Effector CD8-positive, alpha-beta T cell (primary cell): ENCODE data around the gene SEMA4B.
"Not testable (repeated sequence)": the region's sequence is repeated elsewhere in the genome, so short reads cannot be mapped to it uniquely, and the experiment has no call there.

Experiments used
- DNase-seq: peaks from one replicate; lab custom pipeline; 2025; lab: John Stamatoyannopoulos, UW

SEMA4B gene

GRCh38 chr15:90178468-90179435 lies 22.4 kb upstream of the SEMA4B start:
- no peak for DNase-seq

DNA sequence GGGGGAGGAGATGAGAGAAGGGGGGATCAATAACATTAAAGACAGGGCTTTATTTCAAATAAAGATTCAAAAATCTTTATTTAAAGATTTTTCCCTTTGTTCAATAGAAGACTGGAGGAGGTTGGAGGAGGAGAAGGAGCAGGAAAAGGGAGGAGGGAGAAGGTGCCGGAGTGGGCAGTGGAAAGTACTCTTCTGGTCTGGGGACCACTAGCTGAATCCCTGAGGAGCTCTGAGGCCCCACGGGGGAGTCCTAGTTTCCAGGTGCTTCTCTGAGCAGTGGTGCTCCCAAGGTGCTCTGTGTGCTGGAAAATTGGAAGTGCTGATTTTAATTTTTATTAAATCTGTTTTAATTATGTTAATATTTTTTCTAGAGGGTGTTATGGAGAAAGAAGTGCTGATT lies 19.4 kb upstream of the SEMA4B start:
- no peak for DNase-seq

DNA sequence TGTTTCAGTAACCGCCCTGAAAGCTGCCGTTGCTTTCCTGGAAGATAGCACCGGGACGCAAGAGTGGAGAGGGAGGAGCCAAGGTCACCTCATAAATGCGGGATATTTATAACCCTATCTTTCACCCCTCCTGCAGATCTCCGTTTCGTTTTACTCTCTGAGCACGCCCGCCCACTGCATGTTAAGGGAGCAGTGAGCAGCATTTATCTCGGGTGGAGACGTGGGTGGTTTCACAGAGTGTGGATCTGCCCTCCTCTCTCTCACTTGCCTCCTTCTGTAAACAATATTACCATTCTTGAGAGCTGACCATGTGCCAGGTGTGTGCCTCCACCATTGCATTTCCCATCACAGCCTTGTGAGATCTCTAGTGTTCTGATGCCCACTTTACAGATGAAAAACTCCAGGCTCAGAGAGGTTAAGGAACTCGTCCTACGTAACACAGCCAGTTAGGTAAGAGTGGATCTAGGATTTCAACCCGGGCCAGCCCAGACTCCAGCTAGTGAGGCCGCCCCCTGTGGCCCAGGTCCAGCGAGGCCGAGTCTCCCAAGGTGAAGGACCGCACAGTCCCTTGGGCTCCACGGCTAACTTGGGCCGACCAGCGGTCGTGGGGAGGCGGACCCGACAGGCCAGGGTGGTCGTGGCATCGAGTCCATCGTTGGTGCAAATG lies 16.9 kb upstream of the SEMA4B start:
- no peak for DNase-seq

DNA sequence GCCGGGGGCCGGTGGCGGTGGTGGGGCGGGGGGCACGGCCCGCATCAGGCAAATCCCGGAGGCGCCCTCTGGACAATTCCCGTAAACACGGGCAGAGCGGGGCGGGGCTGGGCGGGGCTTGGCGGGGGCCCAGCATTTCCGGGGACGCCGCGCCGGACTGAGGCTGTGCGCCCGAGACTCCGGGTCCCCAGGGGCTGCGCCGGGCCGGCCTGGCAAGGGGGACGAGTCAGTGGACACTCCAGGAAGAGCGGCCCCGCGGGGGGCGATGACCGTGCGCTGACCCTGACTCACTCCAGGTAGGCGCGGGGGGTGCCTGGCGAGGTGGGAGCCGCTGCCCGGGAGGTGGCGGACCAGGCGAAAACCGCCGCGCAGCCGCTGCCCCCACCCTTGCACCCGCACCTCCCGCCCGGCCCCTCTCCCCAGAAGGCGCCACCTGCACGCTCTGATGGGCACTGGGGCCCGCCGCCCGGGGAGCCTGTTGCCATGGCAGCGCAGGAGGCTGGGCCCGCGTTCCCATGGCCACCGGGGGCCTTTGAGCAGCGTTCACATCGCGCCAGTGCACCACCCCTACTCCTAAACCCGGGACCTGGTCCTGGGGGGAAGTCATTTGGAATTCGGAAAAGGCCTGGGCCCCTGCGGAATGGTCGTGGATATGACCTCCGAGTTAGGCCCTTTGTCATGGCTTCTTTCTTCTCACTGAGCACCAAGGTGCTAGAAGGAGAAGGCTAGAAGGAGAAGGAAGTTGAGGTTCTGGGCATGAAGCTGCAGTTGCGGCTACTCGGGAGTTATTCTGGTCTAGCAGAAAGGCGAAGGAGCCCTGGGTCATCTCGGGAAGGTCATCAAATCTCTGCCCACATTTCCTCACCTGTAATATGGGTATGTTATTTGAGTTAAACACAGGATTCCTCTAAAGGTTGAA lies 16.1 kb upstream of the SEMA4B start:
- DNase-seq: peak; percentile 41

DNA sequence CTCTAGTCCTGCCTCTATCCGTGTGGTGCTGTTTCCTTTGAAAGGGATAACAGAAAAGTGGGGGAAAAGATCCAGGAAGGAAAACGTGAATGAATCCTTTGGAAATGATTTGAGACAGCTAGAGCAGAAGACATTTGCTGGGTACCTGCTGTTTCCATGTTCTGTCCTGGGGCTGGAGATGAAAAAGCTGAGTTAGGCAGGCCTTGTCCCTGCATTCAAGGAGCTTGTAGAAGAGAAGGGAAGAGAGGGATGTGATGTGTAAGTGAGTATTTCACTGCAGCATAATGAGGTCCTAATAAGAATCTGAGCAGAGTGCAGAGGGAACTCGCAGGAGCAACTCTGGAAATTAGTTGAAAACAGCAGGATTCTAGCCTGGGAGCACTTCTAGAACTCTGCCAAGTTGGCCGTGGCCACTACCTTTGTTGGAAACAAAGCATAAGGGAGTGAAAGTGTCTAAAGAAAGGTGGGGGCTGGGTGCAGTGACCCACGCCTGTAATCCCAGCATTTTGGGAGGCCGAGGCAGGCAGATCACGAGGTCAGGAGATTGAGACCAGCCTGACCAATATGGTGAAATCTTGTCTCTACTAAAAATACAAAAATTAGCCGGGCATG lies 13.8 kb upstream of the SEMA4B start:
- DNase-seq: no peak

DNA sequence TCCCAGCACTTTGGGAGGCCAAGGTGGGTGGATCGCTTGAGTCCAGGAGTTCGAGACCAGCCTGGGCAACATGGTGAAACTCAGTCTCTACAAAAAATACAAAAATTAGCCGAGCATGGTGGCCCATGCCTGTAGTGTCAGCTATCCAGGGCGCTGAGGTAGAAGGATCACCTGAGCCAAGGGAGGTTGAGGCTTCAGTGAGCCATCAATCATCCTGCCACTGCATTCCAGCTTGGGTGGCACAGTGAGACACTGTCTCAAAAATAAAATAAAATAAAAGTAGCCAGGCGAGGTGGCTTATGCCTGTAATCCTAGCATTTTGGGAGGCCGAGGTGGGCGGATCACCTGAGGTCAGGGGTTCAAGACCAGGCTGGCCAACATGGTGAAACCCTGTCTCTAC lies 13.1 kb upstream of the SEMA4B start:
- not testable (repeated sequence) for DNase-seq

- DNase-seq: no peak
Measured at GRCh38 chr15:90188914-90189748, 12.0 kb upstream of the SEMA4B start.

DNA sequence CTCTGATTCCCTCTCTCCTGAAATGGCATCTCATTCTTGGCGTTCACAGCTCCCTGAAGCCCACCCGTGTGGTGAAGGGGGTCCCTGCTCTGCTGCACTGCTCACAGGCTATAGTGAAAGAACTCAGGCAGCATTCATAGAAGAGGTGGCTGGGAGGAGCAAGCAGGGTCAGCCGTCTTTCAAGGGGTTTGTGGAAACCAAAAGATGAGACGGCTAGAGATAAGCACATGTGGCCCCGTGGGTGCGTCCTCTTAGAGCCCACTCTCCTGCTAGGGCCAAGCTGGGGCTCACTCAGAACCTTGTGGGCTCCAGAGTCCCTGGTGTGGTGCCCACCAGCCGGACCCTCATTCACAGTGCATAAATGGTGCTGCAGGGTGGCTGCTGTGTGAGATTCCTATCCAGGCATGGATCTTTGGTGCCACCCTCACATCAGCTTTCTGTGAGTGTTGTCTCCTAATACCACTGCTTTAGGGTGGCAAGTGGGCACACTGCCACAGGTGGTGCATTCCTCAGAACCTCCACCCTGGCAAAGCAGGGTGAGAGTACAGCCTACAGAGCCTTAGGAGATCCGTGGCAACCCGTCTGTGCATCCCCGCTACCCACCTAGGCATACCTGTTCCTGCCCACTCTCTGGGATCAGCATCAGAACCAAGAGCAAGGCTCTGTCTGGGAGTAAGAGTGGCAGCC lies 11.2 kb upstream of the SEMA4B start:
- DNase-seq: no peak

DNA sequence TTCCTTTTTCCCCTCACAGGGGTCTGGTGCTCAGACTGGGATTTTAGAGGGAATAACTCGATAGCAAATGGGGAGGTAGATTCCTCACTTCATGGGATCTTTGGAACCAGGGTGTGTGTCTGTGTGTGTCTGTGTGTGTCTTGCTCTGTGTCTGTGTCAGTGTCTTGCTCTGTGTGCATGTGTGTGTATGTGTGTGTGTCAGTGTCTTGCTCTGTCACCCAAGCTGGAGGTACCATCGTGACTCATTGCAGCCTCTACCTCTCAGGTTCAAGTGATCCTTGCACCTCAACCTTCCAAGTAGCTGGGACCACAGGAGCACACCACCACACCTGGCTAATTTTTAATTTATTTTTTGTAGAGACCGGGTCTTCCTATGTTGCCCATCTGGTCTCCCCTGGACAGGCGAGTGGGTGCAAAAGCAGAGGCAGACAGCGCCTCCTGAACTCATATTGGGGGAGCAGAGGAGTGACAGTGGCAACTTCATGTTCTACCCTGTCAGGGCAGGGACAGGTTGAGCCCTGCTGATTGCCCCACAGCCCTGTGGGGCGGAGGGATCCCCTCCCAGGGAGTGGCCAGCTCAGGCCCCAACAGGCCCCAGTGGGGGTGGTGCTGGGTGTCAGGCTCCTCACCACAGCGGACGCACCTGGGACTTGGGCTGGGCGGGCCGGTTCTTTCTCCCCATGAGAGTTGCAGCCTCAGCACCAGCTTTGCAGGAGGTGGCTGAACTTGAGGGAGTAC lies 10.4 kb upstream of the SEMA4B start:
- no peak for DNase-seq

DNA sequence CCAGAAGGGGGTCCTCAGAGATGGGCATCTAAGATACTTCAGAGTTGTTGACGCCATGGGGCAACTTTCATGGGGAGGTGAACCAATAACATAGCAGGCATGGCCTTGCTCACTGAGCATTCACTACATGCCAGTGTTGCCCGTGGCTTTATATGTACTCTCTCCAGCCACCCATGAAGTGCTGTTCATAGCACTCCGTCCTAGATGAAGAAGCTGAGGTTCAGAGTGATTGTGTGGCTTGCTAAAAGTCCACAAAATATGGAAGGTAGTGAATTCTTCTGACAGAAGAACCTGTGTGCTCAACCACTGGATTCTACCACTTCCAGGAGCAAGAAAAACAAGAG lies 9.8 kb upstream of the SEMA4B start:
- no peak for DNase-seq

DNA sequence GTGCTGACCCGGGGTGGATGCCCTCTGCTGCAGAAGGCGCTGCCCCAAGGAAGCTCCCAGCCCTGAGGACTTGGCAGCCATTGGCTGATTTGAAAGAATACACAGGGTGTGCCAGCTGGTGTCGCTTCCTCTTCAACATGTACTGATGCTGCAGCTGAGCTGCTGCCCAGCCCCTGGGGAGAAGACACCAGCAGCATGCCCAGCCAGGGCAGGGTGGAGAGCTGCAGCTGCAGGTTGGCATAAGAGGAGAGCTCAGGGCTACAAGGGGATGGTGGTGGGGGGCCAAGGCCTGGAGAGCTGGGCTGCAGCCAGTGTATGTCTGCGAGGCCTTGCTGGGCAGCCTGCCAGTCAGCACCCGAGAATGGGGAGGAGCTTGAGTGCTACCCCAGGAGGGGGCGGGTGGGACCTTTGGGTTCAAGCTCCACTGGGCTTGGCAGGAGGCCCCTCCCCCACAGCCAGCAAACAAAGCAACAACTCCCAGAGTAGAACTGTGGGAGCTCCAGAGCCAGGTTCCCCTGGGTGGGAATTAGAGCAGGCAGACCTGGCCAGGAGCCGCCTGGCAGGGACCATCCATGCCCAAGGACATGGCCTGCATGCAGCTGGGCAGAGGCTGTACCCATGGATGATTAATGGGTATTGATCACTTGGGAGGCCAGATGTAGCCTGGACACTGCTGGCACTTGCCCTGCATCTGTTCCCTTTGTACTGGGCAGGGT lies 9.2 kb upstream of the SEMA4B start:
- DNase-seq: peak; percentile 18

GRCh38 chr15:90192961-90193786 lies 8.0 kb upstream of the SEMA4B start:
- no peak for DNase-seq

DNA sequence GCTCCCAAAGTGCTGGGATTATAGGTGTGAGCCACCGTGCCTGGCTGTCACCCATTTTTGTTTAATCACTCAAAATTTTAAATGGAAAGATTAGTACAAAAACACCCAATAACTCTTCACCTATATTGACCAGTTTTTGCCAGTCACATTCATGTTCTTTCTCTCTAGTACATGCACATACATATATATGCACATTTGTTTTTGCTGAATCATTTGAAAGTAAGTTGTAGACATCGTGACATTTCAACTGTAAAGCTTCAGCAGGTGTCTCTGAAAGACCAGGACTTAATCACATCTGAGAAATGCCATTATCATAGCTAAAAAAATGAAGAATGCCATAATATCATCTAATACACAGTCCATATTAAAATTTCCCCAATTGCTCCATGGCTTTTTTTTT lies 6.5 kb upstream of the SEMA4B start:
- no peak for DNase-seq

DNA sequence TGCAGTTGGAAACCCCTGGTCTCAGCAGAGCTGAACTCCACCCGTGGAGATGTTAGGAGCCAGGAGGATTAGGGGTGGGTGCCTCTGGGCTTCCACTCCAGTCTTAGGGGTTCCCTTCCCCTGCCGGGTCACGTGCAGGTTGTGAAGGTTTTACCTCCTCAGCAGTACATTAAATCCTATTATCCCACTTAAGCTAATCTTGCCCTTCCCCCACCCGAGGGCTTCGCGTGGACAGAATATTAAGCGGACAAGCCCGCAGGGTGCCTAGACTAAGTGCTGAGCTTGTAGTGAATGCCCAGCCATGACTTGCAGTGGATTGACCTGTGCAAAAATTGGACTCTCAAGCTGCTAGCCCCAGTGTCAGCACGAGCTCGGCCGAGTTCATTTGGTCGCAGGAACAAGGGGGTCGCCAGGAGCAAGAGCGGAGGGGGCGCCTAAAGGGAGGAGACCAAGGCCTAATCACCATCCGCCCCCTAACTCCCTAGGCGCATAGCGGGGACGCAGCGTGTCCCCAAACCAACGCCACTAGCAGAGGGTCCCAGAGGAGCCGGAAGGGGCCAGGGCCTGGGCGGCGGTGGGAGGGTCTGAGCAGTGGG lies 498 bp upstream of the SEMA4B start:
- DNase-seq: no peak

GRCh38 chr15:90201944-90202375 lies 830 bp downstream of the SEMA4B start:
- DNase-seq: no peak

DNA sequence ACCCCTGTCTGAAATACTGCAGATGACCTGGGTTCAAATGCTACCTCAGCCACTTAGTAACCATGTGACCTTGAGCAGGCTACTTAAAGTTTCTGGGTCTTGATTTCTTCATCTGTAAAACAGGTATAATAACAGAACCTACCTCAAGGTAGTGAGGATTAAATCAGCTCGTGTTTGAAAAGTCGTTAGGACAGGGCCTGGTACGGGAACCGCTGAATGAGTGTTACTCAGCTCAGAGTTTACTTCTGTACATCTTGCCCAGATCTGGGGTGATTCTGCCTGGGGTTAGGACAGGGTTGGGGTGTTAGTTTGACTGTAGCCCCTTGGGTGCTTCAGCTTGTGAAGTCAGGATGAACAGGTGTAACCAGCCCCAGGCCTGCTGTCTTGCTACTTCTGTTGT lies 1.8 kb downstream of the SEMA4B start:
- no peak for DNase-seq

GRCh38 chr15:90203473-90203872 lies 2.3 kb downstream of the SEMA4B start:
- no peak for DNase-seq

- DNase-seq: no peak
Measured at GRCh38 chr15:90203922-90204321, 2.8 kb downstream of the SEMA4B start.
